GM18499 (cell line): ENCODE results near the gene TENT5A.

ENCODE experiments used
- ATAC-seq: cut with Tn5 transposase; IDR thresholded peaks from one replicate; pipeline ENCODE4 v1.9.1; 2021; ENCODE audit warnings: moderate number of reproducible peaks; ENCODE audit not compliant: insufficient read depth, unreplicated experiment

Gene TENT5A

DNA sequence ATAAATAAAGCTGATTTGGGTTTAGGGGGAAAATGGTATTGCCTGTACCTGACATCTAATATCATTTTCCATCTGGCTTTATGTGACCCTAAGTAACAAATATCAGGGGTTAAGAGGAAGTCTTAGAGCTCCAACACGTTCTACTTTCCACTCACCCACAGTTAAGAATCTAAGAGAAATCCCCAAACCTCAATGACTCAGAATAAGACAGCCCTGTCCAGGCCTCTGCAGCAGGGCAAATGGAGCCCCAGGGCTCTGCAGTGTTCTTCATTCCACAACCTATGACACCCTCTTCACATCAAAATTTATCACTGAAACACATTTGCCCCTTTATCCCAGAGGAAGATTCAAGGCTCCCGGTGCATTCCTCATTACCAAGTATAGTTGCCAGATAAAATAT is 20.3 kb upstream of the TENT5A start:
- ATAC-seq: peak; percentile 100

DNA sequence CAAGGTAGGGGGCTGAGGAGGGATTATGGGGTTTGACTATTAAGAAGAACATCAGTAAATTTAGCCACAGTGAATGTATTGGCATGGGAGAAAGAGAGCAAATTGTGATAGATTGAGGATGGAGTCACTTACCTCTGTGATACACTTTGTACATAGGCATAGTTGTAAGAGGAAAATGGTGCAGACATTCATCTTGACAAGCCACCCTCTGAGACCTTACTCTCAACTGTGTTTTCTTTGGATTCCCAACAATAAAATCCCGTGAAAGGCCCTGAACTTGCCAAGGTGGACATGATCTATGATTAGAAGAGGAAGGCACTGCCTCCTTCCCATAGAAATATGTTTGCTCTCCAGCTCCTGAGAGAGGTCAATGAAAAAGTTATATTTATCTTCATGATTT is 18.6 kb upstream of the TENT5A start:
- no peak for ATAC-seq

DNA sequence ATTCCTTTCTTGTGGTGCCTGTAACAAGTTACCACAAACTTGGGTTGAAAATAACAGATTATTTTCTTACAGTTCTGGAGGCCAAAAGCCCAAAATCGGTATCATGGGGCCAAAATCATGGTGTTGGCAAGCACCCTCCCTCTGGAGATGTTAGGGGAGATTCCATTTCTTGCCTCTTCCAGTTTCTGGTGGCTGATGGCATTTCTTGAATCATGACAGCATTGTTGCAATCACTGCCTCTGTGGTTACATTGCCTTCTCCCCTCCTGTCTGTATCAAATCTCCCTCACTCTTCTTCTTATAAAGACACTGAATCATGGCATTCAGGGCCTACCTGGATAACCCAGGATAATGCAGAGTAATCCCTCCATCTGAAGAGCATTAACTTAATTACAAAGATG is 17.9 kb upstream of the TENT5A start:
- ATAC-seq: no peak

DNA sequence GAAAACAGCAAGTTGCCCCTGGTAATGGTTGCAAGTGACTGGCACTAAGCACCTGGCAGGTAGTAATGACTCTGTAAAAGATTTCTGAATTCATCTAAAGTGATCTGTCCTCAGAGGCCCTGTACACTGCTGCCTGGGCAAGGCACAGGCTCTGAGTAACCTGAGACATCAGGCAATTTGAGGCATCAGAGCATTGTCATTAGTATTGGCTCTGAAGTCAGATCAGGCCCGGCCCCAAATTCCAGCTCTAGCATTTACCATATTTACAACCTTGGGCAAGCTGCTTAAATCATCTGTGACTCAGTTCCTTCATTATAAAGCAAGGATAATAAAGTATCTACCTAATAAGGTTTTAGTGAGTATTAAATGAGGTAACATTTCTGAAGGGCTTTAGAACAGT is 17.3 kb upstream of the TENT5A start:
- ATAC-seq: no peak

DNA sequence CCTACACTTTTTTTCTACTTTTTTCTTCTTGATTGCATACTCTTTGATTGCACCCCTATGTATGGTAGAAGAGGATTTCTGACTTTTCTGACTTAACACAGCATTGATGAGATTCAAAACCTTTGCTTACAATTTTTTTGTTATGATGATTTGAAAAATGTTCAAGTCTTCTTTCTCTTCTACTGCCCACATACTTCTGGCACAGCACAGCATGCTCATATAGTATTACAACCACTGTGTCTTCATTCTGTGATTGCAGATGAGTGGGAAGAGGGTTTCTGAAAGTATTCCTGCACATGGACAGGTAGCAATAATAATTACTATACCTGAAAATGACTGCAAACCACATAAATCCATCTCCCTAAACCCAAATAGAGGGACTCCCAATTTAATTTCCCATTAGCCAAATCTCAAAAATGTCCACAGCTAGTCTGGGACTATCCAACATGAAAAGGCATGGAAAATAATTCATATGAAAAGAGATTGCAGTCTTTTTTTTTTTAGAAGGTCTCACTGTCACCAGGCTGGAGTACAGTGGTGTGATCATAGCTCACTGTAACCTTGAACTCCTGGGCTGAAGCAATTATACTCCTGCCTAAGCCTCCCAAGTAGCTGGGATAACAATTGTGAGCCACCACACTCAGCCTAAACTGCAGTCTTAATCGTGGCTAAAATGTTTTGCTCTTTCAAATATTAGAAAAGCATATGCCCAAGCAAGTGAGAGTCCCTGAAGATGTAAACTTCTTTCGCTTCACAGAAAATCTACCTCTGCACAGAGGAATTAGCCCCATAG is 15.9 kb upstream of the TENT5A start:
- no peak for ATAC-seq

DNA sequence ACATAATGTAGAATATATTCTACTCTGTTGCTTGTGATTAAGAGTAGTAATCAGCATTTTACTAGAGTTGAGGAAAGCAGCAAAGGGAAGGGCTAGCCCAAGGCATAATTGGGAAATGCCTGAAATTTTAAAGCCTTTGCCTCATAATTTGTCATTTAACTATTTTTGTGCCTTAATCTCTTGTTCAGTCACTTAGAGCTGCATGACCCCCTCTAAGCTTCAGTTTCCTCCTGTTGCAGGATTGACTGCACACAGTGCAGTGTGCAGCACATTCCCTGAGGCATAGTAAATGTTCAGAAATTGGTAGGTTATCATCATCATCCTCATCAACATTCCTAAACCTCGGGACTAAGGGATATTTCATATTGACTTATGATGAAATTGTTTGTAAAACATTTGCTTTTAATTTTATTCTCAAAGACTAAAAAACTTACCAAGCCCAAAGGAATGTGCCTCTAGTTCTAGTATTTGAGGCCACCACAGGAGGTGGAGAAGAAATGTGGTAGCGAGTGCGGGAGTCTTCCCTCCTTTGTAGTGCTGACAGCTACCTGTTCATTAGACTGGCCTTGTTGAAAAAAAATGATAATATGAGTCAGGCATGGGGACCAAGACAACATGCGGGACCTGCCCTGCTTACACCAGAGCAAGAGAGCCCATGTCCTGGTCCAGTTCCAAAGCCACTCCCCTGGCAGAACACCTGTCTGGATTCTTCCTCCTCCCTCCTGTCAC is 14.8 kb upstream of the TENT5A start:
- ATAC-seq: no peak

DNA sequence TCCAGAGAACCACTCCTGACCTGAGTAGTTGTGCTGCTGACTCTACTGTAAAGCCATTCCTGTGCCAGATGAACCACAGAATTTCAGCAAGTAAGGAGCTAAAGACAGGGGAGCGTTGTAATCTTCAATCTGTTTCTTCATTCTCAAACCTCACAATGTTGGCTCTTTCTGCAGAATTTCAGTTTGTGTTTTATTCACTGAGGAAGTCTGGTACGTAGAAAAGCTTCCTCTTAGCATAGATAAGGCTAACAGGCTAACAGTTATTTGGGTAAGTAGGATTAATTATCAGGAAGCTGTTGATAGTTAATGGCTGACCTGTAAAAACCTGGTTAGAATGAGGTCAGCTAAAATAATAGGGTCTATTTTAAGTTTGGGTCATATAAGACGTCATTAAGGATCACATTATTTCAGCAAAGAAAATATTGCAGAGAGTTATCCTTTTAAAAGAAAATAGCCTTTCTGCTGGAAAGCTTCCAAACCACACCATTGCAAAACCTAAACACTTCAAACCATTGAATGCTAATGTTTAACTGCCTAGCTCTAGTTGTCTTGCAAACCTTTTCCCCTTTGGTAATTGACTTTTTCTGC is 14.1 kb upstream of the TENT5A start:
- ATAC-seq: peak; percentile 56

DNA sequence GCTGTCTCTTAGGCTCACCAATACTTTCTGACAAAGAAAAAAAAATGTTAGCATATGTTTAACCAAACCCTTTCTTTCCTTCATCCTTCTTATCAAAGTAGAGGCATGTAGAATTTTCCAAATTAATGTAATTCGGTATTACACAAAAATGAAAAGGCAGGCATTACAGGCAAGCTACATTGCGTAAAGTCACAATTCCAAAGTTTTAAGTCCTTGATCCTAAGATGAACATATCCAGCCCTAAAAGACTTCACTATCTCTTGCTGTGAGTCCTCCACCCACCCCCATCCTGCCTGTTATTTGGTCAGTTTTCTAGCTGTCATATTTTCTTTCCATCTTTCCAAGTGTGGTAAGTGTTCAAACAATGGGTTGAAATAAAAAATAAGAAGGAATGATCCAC is 12.1 kb upstream of the TENT5A start:
- ATAC-seq: no peak

DNA sequence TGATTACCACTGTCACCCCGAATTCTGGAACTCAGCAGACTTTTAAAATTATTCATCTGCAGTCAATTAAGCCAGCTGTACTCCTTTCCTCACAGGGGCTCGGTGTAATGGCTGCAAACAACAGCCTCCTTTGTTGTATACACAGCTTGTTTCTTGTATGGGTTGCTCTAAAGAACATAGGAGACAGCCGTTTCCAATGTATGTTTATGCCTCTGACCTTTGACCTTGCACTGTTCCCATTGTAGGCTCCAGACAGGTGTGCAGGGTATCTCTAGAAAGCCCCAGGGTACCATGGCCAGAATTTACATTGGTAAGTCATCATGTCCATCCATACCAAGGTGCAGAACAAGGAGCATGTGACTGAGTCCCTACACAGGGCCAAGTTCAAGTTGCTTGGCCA is 11.5 kb upstream of the TENT5A start:
- ATAC-seq: no peak

DNA sequence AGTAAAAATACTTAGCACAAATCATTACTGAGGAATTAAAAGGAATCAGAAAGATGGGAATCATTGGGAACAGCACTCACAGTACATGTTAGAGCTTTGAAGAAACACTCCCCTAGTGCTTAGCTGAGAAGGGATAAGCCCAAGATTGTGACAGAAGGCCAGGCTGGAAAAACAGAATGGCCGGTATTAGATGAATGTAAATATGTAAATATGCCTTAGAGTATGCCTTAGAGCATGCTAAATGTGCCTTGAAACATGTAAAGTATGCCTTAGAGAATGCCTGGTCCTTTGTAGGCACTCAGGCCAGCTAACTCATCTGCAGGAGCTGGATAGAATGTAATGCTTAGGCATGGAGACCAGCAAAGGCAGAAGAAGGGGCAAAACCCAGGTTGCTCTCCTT is 10.6 kb upstream of the TENT5A start:
- no peak for ATAC-seq

DNA sequence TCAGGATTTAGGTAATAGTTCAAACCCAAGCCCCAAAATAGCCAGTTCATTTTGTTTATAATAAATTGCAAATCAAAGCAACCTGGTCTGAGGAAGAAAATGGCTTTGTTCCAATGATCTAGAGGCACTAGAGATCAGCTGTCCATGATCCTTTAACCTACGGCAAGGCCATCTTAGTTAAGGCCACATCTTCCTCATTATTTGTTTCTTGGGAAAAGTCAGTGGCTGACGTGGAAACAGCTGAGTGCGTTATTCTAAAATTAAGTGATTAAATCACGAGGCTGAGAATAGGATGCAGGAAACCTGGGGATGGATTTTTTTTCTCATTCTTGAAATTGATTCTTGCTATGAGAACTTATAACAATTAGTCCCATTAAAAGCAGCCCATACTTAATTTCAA is 10.1 kb upstream of the TENT5A start:
- no peak for ATAC-seq

DNA sequence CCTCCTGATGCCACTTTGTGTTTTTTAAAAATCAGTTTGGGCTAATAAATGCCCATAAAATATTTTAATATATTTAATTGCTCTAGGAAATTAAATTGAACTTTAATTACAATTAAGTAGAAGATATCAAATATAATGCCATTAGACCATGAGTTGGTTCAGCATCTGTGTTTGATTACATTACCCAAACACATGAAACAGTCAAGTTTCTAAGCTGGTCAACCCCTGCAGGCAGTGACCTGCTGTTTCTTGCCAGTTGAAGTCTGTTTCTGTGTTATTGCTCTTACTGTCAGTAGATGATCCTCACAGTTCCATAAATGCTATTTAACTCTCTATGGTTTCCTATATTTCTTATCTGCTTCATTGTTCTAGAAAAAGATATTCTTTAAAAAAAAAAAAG is 9.7 kb upstream of the TENT5A start:
- ATAC-seq: no peak

DNA sequence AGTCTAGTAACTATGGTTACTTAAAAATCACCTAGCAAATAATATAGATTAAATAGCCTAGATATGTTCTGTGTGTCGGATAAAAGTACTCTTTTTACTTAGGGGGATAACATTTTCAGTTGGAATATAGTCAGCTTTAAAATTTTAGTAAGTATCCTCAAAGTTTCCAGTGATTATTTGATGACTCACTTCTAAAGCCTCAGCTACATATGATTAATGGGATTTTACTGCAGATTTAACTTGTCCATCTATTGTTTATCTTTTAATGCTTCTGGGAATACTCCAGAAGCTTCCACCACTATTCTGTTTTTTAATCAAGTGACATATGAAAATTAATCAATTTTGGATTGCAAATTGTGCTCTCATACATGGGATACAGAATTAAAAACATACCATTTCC is 8.7 kb upstream of the TENT5A start:
- no peak for ATAC-seq

DNA sequence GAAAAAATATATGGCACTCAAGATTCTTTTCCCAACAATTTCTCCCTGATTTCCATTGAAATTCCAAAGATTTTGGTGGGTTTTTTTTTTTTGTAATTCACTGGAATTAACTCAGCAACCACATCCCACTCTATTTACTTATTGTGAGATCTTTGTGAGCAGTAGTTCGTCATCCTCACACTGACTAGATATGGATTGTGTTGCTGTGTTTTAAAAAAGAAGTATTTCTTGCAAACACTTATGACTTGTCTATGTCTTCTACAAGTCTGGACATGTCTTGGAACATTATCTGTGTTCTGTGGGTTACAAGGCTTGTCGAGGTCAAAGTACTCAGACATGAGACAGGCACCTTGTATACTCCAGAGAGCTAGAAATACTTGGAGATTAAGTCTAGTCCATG is 7.3 kb upstream of the TENT5A start:
- no peak for ATAC-seq

DNA sequence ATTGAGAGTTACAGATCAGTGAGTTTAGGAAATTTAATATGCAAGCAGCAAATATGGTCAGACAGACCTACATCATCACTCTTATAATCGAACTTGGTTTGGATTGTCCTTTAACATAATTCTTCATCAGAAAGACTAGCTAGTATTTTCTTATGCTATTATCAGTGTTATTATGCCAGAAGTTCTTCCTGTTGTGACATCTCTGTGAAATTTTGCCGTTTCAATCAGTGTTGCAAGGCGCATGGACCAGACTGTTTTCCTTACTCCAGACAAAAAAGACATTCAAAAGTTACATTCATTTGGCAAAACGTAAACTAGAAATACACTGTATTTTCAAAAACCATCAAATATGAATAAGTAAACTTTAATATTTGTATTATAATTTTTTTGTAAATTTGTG is 5.7 kb upstream of the TENT5A start:
- ATAC-seq: no peak

DNA sequence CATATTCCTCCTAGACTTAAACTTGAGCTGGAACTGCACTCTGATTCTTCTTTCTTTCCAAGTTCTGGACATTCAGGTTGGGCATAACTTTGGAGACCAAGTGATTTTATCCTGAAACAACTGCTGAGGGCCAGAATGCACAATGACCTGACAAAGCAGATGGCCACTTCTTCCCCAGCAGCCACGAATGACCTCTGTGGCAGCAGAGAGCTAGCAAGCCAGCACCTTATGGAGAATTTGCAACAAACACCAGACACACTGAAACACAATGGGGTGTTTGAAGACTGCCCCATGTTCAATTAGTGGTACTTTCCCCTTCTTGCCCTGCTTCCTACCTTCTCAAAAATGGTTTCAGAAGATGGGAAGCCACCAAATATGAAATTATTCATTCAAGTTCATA is 4.2 kb upstream of the TENT5A start:
- ATAC-seq: no peak

DNA sequence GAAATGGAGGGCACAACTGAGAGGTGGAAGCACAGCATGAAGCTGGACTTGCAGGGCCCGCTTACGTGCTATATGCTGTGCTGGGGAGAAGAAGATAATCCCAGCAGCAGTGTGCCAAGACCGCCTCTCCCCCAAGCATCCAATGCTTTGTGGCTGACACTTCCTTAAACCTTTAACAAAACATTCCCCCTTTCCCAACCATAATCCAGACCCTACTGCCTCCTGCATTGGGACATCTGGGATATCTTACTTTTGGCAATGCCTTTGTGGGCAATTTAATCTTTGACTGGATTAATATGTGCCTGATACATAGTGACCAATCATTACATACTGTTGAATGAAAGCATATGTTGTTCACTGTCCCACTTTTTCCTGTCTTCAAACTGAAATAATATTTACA is 3.1 kb upstream of the TENT5A start:
- no peak for ATAC-seq

DNA sequence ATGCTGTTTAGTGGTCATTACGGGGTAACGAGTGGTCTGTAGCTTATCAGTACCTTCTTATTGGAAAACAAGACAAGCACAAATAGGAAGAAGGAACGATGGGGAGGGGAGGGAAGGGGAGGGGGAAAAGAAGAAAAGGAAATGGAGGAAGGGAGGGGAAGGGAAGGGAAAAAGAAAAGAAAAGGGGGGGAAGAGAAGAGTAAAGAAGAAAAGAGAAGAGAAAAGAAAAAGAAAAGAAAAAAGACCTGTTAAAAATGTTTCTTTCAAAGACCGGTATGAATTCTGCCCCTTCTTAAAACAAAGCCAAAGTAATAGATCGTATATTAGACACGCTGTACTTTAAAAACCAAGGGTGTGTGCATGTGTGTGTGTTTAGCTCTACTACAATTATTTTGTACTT is 2.4 kb upstream of the TENT5A start:
- ATAC-seq: no peak

DNA sequence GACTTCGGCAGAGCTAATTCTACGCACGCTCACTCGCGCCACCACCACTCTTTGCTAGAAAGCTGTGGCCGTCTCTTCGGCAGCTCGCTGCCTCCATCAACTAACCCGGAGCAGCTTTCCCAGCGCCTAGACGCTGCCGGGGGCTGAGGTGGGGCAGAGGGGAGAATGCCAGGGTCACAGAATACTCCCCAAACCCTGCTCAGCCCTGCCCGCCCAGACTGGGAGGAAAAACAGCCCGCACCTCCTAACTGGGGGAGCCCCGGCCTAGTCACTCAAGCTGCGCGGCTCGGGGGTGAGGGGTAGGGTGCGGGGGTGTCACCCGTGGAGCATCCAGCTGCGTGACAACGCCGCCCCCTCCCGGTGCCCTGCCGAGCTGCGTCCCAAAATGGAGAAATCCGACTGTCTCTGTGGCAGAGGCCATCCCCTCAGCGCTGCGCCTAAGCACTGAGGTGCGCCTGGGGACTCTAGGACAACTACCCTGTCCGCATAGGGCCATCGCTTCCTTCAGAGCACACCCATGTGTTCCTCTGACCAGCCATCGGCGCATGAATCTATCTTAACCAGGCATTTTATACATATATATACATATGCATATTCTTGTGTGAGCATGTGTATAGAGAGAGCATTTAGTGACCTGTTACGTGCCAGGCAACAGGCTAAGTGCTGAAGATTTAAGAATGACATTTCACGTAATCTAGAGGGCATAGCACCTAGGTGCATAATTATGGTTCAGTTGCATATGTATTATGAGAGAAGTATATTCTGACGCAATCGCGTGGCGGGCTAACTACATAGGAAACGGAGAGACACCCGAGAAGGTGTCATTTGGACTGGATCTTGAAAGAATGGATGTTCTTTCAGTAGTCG is 1.5 kb upstream of the TENT5A start:
- ATAC-seq: peak; percentile 33

DNA sequence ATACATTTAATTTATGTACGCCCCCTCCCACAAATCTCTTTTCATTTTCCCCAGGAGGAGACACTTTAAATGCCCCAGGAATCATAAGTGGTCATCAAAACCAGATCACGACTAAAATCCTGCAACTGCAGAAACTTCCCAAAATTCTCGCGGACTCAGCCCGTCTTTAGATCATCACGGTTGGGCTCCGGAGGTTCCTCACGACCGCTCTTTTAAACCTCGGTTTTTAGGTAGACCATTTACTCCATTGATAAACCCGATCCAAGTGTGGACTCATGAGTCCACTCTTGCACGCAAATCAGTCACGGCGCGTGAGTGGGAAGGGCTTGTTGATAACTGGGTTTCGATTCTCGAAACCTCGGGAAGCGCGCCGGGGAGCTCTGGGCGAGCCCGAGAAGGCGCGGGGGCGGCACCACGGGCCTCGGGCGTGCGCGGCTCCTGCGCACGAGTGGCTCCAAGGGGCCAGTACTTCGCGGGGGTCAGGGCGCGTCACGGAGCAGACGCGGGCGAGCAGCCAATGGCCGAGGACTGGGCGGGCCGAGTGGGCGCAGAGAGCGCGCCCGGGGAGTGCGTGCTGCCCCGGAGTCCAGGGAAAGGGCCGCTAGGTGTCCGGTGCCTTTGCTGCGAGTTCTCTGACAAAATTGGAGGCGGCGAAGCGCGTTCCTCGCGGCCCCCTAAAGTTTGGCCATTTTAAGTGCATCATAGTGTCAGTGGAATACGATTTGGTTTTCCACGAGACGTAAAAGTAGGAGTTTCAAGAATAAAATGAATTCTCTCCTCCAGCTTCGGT is 635 bp upstream of the TENT5A start:
- ATAC-seq: no peak
